PC-3 (cell line): ENCODE measurements around the gene BIRC7.

Experiments
- CTCF ChIP-seq: fragments of 300-600 bp; sonication (generic); conservative IDR thresholded peaks from 2 replicates; pipeline ENCODE4 v1.5.1; 2017; ENCODE audit warnings: antibody characterized with exemption, low read depth, mild to moderate bottlenecking, low read length
- EZH2phosphoT487 ChIP-seq: fragments of 300-600 bp; sonication (generic); IDR thresholded peaks from 2 replicates; pipeline ENCODE4 v1.6.1; 2018; ENCODE audit warnings: mild to moderate bottlenecking, antibody characterized with exemption, low read length, borderline replicate concordance

DNA sequence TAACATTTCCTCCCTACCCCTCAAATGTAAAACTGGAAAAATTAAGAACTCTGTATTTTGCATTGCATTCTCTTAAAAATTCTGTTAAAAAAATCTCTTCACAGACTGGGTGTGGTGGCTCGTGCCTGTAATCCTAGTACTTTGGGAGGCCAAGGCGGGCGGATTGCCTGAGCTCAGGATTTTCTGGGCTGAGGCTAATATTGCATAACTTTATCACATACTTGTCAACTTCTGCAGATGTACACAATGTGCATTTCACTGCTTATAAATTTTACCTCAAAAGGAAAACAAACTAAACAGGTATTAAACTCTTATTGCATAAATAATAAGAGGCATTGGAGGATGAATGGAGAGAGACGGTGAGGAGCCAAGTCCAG, 40.9 kb upstream of the BIRC7 start:
- TF ChIP-seq EZH2phosphoT487, result no peak
- TF ChIP-seq CTCF, result no peak
